CD4-positive, alpha-beta T cell treated with Interleukin-15 for 1 hour (primary cell): ENCODE data around the gene ABHD14A.

ENCODE experiments used
- DNase-seq: peaks from one replicate; pipeline ENCODE4 v3.0.0-alpha.2; 2020

ABHD14A gene

DNA sequence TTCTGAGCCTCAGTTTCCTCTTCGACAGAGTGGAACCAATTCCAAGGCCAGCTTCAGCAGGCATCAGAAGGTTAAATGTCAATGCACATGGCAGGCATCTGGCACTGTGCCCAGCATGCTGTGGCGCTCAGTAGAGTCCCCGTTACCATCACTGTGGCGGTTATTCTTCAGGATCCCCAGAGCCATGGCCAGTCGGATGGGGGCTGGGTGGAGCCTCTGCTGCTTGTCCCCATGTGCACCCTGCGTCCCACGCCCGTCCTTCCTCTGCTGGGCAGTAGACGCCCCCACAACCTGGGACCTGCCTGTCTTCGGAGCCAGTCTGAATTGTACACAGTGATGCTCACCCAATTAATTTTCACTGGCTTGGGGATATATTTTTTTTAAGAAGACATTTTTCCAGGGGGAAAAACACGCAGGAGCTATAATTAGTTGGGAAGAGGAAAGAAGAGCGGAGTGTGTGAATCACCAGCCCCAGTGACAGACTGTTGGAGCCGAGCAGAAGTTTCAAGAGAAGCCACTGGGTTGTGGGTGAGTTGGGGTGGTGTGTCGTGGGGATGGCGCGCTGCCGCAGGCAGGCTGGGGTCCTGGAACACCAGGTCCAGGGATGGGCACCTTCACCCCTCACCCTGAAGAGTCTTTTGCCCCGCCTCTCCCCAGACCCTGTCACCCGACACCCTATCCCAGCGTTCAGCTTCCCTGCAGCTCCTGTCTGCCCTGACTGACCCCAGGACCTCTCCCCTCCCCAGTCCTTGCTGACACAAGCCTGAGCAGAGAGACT, 47.6 kb downstream of the ABHD14A start:
- DNase-seq, result no peak

DNA sequence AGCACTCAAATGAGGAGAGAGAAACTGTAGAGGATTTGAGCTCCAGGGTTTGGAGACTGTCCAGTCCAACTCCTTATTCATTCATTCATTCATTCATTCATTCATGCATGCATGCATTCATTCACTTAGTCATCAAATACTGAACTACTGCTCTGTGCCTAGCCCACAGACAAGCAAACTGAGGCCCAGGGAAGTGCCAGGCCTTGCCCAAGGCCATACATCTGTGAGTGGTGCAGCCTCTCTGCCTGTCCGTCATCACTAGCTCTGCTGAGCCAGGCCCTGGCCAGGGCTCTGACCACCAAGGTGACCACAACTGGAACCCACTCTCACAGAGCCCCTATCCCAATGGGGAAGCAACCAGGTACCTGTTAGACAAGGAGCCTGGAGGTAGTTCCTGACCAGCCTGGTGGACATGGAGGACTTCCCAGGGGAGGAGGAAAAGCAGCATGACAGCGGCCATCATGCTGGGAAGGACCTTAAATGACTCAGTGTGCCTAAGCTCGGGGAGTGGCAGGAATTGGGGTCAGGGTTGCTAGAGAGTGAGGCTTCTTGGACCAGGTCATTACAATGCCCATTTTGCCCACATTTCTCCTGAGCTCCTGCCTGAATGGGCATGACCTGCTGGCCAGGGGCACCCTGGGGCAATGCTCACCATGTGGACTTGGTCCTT, 48.4 kb downstream of the ABHD14A start:
- no peak for DNase-seq

DNA sequence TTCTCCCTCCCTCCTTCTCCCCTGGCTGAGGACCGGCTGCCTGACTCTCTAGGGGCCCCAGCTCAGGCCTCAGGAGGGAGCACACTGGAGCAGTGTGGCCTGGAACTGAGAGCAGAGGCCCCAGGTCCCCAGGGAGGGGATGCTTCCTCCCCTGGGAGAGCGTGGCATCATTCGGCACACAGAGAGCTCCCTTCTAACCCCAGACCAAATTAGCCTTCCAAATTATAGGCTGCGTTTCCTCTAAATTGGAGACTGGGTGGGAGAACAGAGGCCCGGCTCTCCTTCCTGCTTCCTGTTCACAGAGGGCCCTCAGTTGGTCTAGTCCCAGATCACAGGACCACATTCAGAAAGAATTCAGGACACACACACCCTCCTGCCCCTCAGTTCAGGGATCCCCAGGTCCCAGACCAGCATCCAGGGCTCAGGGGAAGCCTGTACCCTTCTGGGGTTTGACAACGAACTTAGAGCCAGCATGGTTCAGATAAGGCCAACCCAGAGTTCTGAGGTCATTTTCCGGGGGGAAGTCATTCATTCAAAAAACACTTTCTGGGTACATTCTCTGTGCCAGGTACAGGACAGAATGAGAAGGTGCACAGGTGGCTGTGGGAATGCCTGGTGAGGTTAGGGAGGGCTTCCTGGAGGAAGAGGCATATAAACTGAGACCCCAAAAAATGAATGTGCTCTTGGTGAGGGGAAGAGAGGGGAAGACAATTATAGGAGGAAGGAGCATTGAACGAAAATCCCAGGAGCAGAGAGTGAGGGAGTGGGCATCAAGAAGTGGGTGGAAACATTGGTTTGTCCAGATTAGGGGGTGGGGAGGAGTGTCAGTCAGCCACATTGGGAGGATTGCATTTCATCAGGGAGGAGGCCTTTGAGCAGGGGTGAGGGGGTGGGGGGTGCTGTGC, 49.2 kb downstream of the ABHD14A start:
- DNase-seq, result no peak

DNA sequence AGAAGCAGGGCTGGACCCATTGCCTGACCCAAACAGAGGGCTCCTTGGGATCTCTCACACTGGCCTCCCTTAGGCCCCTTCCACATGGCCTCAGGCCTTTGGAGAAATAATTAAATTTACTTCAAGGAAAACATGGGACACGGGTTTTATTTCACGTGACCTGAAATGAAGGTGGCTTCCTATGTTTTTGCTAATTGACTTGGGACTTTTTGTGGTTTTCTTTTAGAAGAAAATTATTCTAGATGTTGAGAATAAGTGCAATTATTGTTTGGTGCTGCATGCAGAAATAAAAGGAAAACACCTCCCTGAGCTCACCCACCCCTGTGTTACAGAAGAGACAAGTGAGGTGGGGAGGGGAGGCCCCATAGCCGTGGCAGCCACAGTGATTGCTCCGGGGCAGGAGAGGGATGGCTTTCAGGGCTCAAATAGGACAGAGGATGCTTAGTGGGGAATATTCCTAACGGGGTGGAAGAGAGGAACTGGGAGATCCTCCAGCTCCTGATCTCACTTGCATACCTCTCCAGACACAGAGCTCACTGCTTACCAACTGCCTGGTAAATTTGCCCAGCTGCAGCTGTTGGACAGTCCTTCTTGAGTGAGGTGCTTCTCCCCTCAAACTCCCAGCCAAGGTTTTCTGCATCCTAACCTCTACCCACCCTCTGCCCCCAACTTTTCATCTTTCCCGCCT, 50.0 kb downstream of the ABHD14A start:
- no peak for DNase-seq

DNA sequence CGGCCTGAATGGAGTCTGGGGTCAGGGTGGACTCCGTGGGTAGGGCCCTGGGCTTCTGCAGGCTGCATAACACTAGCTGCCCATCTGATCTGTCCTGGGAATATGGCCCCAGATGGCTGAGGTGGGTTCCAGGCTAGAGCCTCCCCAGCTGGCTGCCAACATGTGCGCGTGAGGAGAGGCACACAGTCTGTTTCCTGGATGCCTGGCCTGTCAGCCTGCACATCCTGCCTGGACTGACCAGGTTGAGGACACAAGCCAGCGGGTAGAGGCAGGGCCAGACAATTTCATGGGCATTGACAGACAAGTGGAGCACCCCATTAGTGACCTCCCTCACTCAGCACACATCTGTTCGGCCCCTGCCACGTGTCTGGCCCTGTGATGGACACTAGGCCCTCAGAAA, 50.6 kb downstream of the ABHD14A start:
- DNase-seq, result no peak

DNA sequence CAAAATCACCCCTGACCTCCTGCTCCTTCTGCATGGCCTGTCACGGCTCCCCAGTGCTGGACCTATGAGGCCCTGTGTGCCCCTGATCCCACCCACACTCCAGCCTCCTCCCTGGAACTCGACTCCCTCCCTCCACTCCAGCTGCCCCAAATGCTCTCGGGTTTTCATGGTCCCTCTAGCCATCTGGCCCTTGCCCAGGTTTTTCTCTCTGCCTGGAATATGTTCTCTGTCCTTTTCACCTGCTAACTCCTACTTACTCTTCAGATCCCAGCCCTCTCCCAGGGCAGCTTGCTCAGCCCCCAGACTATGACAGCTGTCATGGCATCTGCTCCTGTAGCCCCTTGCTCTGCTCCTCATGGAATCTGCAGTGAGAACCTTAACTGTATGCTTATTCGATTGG, 51.2 kb downstream of the ABHD14A start:
- DNase-seq, result no peak

DNA sequence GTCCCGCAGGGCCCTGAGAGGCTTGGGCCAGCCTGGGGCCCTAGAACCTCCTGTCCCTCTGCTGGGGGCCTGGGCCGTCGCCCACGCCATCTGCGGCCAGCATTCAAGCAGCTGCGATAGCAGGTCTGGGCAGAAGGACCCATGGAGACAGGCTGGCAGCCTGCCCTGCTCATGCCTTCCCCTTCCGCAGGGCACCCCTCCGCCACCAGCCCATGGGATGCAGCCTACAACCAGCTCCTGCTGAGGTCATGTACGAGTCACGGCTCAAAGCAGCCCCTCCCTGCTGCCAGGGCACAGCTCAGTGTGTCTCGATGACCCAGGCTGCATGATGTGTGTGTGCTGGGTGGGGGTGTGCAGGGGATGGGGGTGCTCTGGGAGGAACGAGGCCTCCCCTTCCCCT, 53.7 kb downstream of the ABHD14A start:
- no peak for DNase-seq

DNA sequence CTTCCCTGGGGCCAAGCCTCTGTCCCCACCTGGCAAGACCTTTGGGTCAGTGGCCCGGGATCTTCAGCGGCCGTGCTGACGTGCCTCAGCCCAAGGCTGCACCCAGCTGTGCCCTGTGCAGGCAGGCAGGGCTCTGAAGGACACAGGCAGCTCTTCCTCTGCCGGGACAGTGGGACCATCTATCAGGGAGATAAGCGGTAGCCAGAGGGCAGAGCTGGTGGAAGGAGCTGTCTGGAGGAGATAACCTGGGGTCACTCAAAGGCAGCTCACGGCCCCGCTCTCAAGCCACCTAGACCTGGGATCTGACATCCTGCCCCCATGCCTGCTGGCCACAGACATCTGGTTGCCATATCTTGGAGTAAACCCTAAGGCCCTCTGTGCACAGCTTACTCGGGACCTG, 54.2 kb downstream of the ABHD14A start:
- DNase-seq, result no peak

DNA sequence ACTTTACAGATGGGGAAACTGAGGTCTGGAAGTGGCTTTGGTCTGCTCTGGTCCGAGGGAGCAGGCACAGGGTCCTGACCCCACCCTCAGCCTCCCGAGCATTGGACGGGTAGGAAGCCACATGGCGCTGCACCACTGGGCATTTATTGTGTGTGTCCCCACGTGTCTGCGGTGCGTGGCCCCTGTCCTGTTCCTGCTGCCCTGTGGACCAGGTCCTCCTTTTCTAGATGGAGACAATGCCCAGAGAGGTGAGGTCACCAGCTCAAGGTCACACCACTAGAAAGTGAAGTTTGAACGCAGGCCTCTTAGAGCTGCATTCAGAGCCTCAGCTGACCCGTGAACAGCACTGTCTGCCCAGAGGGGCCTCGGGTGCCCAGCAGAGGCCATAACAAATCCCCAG, 54.7 kb downstream of the ABHD14A start:
- no peak for DNase-seq
